Motor neuron (in vitro differentiated cells): ENCODE data around the gene CDH6. TPM values are rescaled to one million over a fixed set of nuclear protein-coding genes. Genes with fewer than 3 reads are reported as not detected.
A peak's percentile ranks its signal among the peaks of the same experiment; 100 is the strongest.

Experiments
- ATAC-seq, 8 experiments: fragments of 200-7000 bp; cut with Tn5 transposase; replicated peaks in 6 of 8; 2 replicates each; pipeline ENCODE4 v1.8.0; 2021; ENCODE audit warnings: mild to moderate bottlenecking in 8 of 8, moderate library complexity in 8 of 8
- H3K27ac ChIP-seq, 2 donors: fragments of 250-450 bp; sonication (Bioruptor Pico); 2 replicates each; pipeline ENCODE4 v1.9.0; 2021; ENCODE audit warnings: antibody characterized with exemption in 2 of 2, mild to moderate bottlenecking in 2 of 2, moderate library complexity in 1 of 2
- H3K4me1 ChIP-seq, 2 donors: fragments of 250-450 bp; sonication (Bioruptor Pico); replicated peaks in 1 of 2; 2 replicates each; pipeline ENCODE4 v1.6.1; 2021; ENCODE audit warnings: antibody characterized with exemption in 2 of 2, mild to moderate bottlenecking in 2 of 2, moderate library complexity in 1 of 2
- H3K4me3 ChIP-seq, 5 donors: fragments of 250-450 bp; sonication (Bioruptor Pico); 2 replicates each; pipeline ENCODE4 v1.9.0; 2021; ENCODE audit warnings: antibody characterized with exemption in 5 of 5, mild to moderate bottlenecking in 5 of 5, moderate library complexity in 4 of 5
- WGBS, 10 experiments: fragments of 450-650 bp; shearing (Covaris generic); methylation state at CpG; one replicate each; pipeline ENCODE4 v1.0.0; 2022; 5-methylcytosine and 5-hydroxymethylcytosine counted together
- in situ Hi-C, 9 experiments: fragments of 400-800 bp; cut with MboI; loops; one replicate each; pipeline ENCODE4 v1.15.0; 2021; ENCODE audit warnings: low sequenced_read_pairs in 9 of 9, low pct_unique_long_range_greater_than_20kb in 2 of 9; ENCODE audit not compliant: unreplicated experiment in 9 of 9
- total RNA-seq, 8 experiments: library from RNA; unstranded; fragments of 300-600 nt; gene quantifications; 2 replicates each; pipeline versions ENCODE4 v1.2.3 to v1.2.4, GENCODE V29; 2022

Gene CDH6
- total RNA-seq, 8 experiments from 2014 or later: 0.61 to 143 (median 23.7) TPM

DNA sequence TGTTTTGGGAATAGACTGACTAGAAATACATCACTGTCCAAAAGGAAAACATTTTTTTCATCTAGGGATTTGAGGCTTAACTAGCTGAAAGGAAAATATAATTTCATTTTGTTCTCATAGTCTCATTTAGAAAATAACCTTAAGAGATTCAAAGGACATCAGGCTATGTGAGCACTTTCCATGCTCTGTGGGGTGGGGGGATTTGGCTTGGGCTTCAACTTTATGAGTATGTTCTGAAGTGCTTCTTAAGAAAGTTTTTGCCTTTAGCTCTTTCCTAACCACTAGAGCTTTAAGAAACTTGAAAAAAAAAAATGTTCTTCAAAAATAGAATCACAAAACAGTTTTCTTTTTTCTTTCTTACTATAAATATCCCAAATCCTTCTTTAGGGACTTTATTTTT, 17.6 kb downstream of the CDH6 start:
- Histone ChIP-seq H3K27ac (no peak overlapping the region), H3K4me1 (peaks cover 25 to 47% of the 10 kb centered on the region in 2 donors), H3K4me3 (no peak overlapping the region)
- in situ Hi-C loops: no loop called here
- no peak for ATAC-seq

DNA sequence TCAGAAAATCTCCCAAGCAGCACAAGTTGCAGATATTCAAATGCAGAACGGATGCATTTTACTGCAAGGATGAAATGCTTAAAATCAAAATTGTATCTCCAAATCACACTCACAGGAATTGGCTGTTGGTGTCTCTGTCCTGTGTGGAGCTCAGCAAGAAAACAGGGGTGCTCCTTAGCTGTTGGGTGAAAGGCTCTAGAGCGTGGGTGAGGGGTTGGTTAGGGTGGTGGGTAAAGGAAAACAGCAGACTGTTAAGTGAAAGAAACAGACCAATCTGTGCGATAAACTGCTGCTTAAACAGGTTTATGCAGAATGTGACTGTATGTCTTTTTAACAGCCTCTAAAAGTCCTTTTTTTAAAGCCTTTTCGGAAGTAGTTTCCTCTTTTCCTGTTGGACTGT, 19.8 kb downstream of the CDH6 start:
- ATAC-seq: peak in 5 of 8 experiments; percentile 9 to 54 (median 39)
- in situ Hi-C loops: no loop called here
- peak overlapping the region; percentile 0 to 23 (median 16) for H3K4me3 ChIP-seq
- H3K4me1 ChIP-seq: peaks cover 27 to 52% of the 10 kb centered on the region in 2 donors
- H3K27ac ChIP-seq: peak overlapping the region; percentile 14 to 79
- 10 to 67% (median 41%) methylated on average over 1 to 4 of the region's 4 CpGs for WGBS, 10 experiments

GRCh38 chr5:31213705-31214121, 20.2 kb downstream of the CDH6 start:
- Histone ChIP-seq H3K4me1 (peaks cover 27 to 55% of the 10 kb centered on the region in 2 donors), H3K4me3 (peak overlapping the region; percentile 0 to 23 (median 16)), H3K27ac (peak overlapping the region; percentile 14 to 79)
- ATAC-seq: peak in 5 of 8 experiments; percentile 82 to 95 (median 90)
- in situ Hi-C loops: no loop called here
- WGBS, 10 experiments: 0 to 39% (median 2%) methylated on average over 1 to 6 of the region's 6 CpGs

GRCh38 chr5:31214229-31214628, 20.7 kb downstream of the CDH6 start:
- WGBS, 10 experiments: 0 to 89% (median 56%) methylated on average over 1 to 3 of the region's 3 CpGs; no CpG with 5 or more reads in 1 of the 10 experiments
- H3K4me3 ChIP-seq: peak overlapping the region in 3 of 5 donors; percentile 16 to 23 (median 17)
- H3K27ac ChIP-seq: peak overlapping the region in 1 of 2 donors; percentile 79
- peaks cover 27 to 57% of the 10 kb centered on the region in 2 donors for H3K4me1 ChIP-seq
- in situ Hi-C loops: no loop called here
- peak in 5 of 8 experiments; percentile 5 to 57 (median 36) for ATAC-seq

- no peak overlapping the region for H3K4me3 ChIP-seq
- ATAC-seq: no peak
- H3K27ac ChIP-seq: no peak overlapping the region
- peaks cover 24 to 51% of the 10 kb centered on the region in 2 donors for H3K4me1 ChIP-seq
- in situ Hi-C loops: no loop called here
Measured at GRCh38 chr5:31215236-31215635, 21.8 kb downstream of the CDH6 start.

GRCh38 chr5:31217446-31217845, 24.0 kb downstream of the CDH6 start:
- no peak for ATAC-seq
- no peak overlapping the region for H3K4me3 ChIP-seq
- 48 to 100% (median 100%) methylated on average over 1 to 2 of the region's 2 CpGs; no CpG with 5 or more reads in 1 of the 10 experiments for WGBS, 10 experiments
- no peak overlapping the region for H3K27ac ChIP-seq
- H3K4me1 ChIP-seq: peaks cover 36 to 54% of the 10 kb centered on the region in 2 donors
- in situ Hi-C loops: no loop called here

DNA sequence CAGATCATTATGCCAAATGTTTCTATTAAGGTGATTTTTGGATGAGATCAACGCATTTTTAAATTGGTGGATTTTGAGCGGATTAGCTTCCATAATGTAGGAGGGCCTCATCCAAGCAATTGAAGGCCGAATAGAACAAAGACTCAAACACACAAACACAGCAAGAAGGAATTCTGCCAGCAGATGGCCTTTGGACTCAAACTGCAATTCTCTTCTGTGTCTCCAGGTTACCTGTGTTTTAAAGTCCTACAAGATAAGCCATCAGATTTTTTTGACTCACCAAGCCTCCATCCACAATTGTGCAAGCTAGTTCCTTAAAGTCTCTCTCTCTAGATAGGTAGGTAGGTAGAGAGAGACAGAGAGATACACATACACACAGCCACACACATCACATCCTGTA, 25.5 kb downstream of the CDH6 start:
- peaks cover 26 to 38% of the 10 kb centered on the region in 2 donors for H3K4me1 ChIP-seq
- in situ Hi-C loops: no loop called here
- ATAC-seq: peak in 2 of 8 experiments; percentile 7 to 22
- 38 to 96% (median 79%) methylated on average over 3 of the region's 3 CpGs; no CpG with 5 or more reads in 3 of the 10 experiments for WGBS, 10 experiments
- H3K27ac ChIP-seq: no peak overlapping the region
- no peak overlapping the region for H3K4me3 ChIP-seq

DNA sequence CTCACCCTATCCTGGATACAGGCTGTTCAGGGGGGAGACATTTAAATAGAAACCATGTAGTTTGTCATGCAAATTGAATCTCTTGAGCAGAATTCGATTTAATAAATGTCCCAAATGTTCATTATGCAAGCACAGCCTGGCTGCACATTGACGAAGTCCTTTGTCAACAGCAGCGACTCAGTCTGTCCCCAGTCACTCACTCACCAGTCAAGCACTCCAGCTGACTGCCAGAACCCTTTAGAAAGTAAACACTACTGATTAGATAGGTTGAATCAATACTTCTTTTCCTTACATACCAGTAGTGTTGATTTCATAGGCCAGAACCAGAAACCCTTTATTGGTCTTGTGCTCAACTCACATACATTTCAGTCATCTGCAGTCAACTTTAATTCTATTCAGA, 27.5 kb downstream of the CDH6 start:
- 0 to 30% (median 14%) methylated on average over 1 to 3 of the region's 3 CpGs; no CpG with 5 or more reads in 4 of the 10 experiments for WGBS, 10 experiments
- ATAC-seq: peak in 5 of 8 experiments; percentile 66 to 93 (median 87)
- in situ Hi-C loops: no loop called here
- Histone ChIP-seq H3K27ac (no peak overlapping the region), H3K4me1 (peaks cover 17 to 22% of the 10 kb centered on the region in 2 donors), H3K4me3 (no peak overlapping the region)

DNA sequence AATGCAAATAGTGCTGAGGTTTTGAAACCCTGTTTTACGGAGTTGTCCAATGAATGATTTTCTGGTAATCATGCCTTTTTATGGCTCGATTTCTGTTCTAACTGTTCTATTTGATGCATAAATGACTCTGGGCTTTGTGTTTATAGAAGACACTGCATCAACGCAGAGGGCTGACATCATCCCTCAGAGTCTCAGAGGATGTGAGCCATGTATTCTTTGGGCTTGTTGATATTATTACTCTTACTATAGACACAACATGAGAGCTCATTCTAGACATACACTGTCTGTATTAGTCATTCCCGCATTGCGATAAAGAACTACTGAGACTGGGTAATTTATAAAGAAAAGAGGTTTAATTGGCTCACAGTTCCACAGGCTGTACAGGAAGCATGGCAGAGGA, 31.6 kb downstream of the CDH6 start:
- no peak overlapping the region for H3K27ac ChIP-seq
- H3K4me1 ChIP-seq: peaks cover 11 to 15% of the 10 kb centered on the region in 2 donors
- 65 to 100% (median 90%) methylated on average over 2 to 5 of the region's 5 CpGs; no CpG with 5 or more reads in 1 of the 10 experiments for WGBS, 10 experiments
- in situ Hi-C loops: no loop called here
- H3K4me3 ChIP-seq: no peak overlapping the region
- ATAC-seq: peak in 5 of 8 experiments; percentile 60 to 92 (median 69)

GRCh38 chr5:31225613-31226012, 32.1 kb downstream of the CDH6 start:
- H3K27ac ChIP-seq: no peak overlapping the region
- H3K4me3 ChIP-seq: no peak overlapping the region
- ATAC-seq: peak in 2 of 8 experiments; percentile 63 to 92
- H3K4me1 ChIP-seq: peaks cover 9 to 14% of the 10 kb centered on the region in 2 donors
- WGBS, 10 experiments: 10 to 100% (median 93%) methylated on average over 1 to 2 of the region's 3 CpGs; no CpG with 5 or more reads in 2 of the 10 experiments
- in situ Hi-C loops: no loop called here

- Histone ChIP-seq H3K4me1 (peaks cover under 1 to 11% of the 10 kb centered on the region in 2 donors), H3K27ac (no peak overlapping the region), H3K4me3 (no peak overlapping the region)
- 0 to 98% (median 84%) methylated on average over 1 to 5 of the region's 5 CpGs; no CpG with 5 or more reads in 2 of the 10 experiments for WGBS, 10 experiments
- no peak for ATAC-seq
- in situ Hi-C loops: no loop called here
Measured at GRCh38 chr5:31226651-31227050, 33.2 kb downstream of the CDH6 start.

DNA sequence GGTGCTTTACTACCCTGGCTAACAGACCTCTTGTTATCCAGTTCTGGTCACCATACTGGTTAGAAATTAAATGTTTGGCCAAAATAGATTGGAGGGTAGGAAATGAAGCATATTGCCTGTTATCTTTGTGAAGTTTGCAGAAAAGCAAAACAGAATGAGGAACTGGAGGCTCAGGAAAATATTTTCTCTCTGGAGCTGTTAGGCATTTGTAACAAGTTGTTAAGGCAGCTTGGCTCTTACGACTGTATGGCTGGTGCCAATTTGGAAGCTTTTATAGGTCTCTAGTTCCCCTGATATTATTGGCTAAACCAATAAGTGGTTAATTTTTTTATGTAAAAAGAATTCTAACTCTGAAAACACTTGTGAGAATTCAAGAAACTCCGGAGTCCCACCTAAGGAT, 35.8 kb downstream of the CDH6 start:
- Histone ChIP-seq H3K4me1 (peaks cover 0 to 7% of the 10 kb centered on the region in 2 donors), H3K4me3 (no peak overlapping the region), H3K27ac (no peak overlapping the region)
- in situ Hi-C loops: no loop called here
- 45 to 100% (median 84%) methylated on average over 1 to 2 of the region's 2 CpGs; no CpG with 5 or more reads in 2 of the 10 experiments for WGBS, 10 experiments
- ATAC-seq: no peak

DNA sequence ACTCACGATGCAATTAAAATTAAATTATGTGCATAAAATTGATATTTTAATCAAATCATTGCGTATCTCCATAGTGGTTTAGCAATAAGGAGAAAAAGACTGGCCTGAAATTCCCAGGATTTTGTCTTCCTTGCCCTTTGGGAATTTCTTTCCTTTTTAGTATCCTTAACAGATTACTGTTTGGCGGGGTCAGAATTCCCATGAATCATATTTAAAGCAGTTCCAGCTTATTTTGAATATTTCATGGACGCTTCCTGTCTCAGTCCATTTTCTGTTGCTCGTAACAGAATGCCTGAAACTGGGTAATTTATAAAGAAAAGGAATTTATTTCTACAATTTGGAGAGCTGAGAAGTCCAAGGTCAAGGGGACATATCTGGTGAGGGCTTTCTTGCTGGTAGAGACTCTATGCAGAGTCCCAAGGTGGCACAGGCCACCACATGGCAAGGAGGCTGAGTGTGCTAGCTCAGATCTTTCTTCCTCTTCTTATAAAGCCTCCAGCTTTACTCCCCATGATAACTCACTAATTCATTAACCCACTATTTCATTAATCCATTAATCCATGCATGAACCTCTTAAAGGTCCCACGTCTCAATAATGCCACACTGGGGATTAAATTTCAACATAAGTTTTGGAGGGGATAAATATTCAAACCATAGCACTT, 37.8 kb downstream of the CDH6 start:
- no peak overlapping the region for H3K27ac ChIP-seq
- no peak overlapping the region for H3K4me3 ChIP-seq
- WGBS, 10 experiments: 0 to 97% (median 81%) methylated on average over 4 to 6 of the region's 6 CpGs
- peak in 4 of 8 experiments; percentile 19 to 73 (median 58) for ATAC-seq
- in situ Hi-C loops: no loop called here
- peaks cover 2 to 18% of the 10 kb centered on the region in 2 donors for H3K4me1 ChIP-seq
